K562 (cell line): ENCODE results near the gene VIM. TPM values are rescaled to one million over a fixed set of nuclear protein-coding genes. Genes with fewer than 3 reads are reported as not detected.

ENCODE experiments used
- ATAC-seq: fragments of 200-7000 bp; cut with Tn5 transposase; 3 replicates; pipeline ENCODE4 v1.9.1; 2020; ENCODE audit warnings: moderate library complexity
- BruUV-seq: library from RNA; stranded (reverse); fragments of 400-500 nt; replicated peaks from 2 replicates; lab custom pipeline; 2021; lab: Mats Ljungman, UMichigan
- CTCF ChIA-PET: fragments of 300-600 bp; formaldehyde crosslinking; extraction: SDS; loops from one replicate; lab custom pipeline; 2021; ENCODE audit warnings: low intra/inter-chr PET ratio; lab: Yijun Ruan, JAX
- POLR2A ChIA-PET: fragments of 300-600, 350-650 bp; sonication (Branson Sonifier 250); formaldehyde crosslinking; extraction: SDS; loops from one replicate; lab custom pipeline; 2021; ENCODE audit warnings: antibody characterized with exemption, inconsistent platforms; lab: Yijun Ruan, JAX
- DNase-seq, 4 experiments: peaks; one replicate each; pipeline versions ENCODE4 v3.0.0 to v3.0.0-alpha.2; 2011 to 2018; ENCODE audit warnings: low spot score in 3 of 4, mixed read lengths in 3 of 4; ENCODE audit errors: extremely low read depth in 1 of 4
- FAIRE-seq: peaks from 2 replicates; lab custom pipeline; 2011; peaks lifted over from hg19 to GRCh38; lab: Jason Lieb, UNC
- H2AFZ ChIP-seq: 2 replicates; pipeline ENCODE4 v1.6.0; 2011; ENCODE audit warnings: low read depth, low read length, control low read depth, inconsistent platforms
- H3K27ac ChIP-seq: fragments of 200-600 bp; 3 replicates; pipeline ENCODE4 v1.8.0; 2011; ENCODE audit warnings: low read depth, mild to moderate bottlenecking, control low read depth, inconsistent platforms, low read length, moderate library complexity, mixed read lengths; ENCODE audit errors: extremely low read depth
- H3K27me3 ChIP-seq, 2 experiments: fragments of 300-600 bp in 1 of 2; 2 replicates in 1 of 2; 3 replicates in 1 of 2; pipeline versions ENCODE4 v1.6.0 to v1.8.0; 2011; ENCODE audit warnings: inconsistent platforms in 2 of 2, low read length in 2 of 2, mild to moderate bottlenecking in 1 of 2, mixed read lengths in 1 of 2, moderate library complexity in 1 of 2; ENCODE audit not compliant: control insufficient read depth in 2 of 2, insufficient read depth in 2 of 2
- H3K36me3 ChIP-seq: fragments of 300-600 bp; 3 replicates; pipeline ENCODE4 v1.8.0; 2011; ENCODE audit warnings: mild to moderate bottlenecking, low read length, inconsistent platforms; ENCODE audit not compliant: control insufficient read depth, insufficient read depth
- H3K4me1 ChIP-seq, 2 experiments: fragments of 200-600 bp in 1 of 2; replicated peaks in 1 of 2; 2 replicates in 1 of 2; 3 replicates in 1 of 2; pipeline versions ENCODE4 v1.5.1 to v1.8.0; 2011; ENCODE audit warnings: inconsistent platforms in 2 of 2, low read length in 2 of 2, mild to moderate bottlenecking in 1 of 2, mixed read lengths in 1 of 2, moderate library complexity in 1 of 2; ENCODE audit not compliant: control insufficient read depth in 2 of 2, insufficient read depth in 2 of 2
- H3K4me2 ChIP-seq: 2 replicates; pipeline ENCODE4 v1.6.1; 2011; ENCODE audit warnings: low read length, control low read depth, inconsistent platforms, mixed read lengths; ENCODE audit not compliant: insufficient read depth
- H3K4me3 ChIP-seq: fragments of 200-600 bp; sonication (generic), shearing (Covaris generic); 2 replicates; pipeline ENCODE4 v1.5.1; 2016; ENCODE audit warnings: control low read depth, inconsistent platforms
- H3K79me2 ChIP-seq: fragments of 200-600 bp; 3 replicates; pipeline ENCODE4 v1.8.0; 2011; ENCODE audit warnings: low read length, inconsistent platforms; ENCODE audit not compliant: control insufficient read depth, insufficient read depth
- H3K9ac ChIP-seq, 2 experiments: 2 replicates each; pipeline versions ENCODE4 v1.6.0 to v1.6.1; 2011; ENCODE audit warnings: low read depth in 2 of 2, low read length in 2 of 2, control low read depth in 1 of 2, inconsistent platforms in 1 of 2, mild to moderate bottlenecking in 1 of 2, mixed read lengths in 1 of 2; ENCODE audit not compliant: insufficient read depth in 1 of 2
- H3K9me1 ChIP-seq: one replicate; pipeline ENCODE4 v1.6.0; 2011; ENCODE audit warnings: inconsistent platforms, mild to moderate bottlenecking, low read length, moderate library complexity; ENCODE audit not compliant: control insufficient read depth, insufficient read depth
- H3K9me3 ChIP-seq: replicated peaks from 2 replicates; pipeline ENCODE4 v1.5.1; 2011; ENCODE audit warnings: low read depth, low read length, inconsistent platforms; ENCODE audit not compliant: control insufficient read depth, insufficient read depth
- H4K20me1 ChIP-seq: replicated peaks from 2 replicates; pipeline ENCODE4 v1.6.1; 2011; ENCODE audit warnings: low read length, inconsistent platforms, mixed read lengths; ENCODE audit not compliant: control insufficient read depth, insufficient read depth
- BDP1 ChIP-seq: IDR thresholded peaks from 3 replicates; pipeline ENCODE4 v1.6.1; 2011; ENCODE audit not compliant: insufficient read length, insufficient read depth
- CCNT2 ChIP-seq: IDR thresholded peaks from 2 replicates; pipeline ENCODE4 v1.6.1; 2011; ENCODE audit warnings: borderline replicate concordance, low read depth, mild to moderate bottlenecking, moderate library complexity, mixed read lengths, low read length; ENCODE audit not compliant: insufficient read length; ENCODE audit errors: extremely low read depth
- ELF2 ChIP-seq: fragments of 250-450 bp; sonication (Bioruptor Pico); IDR thresholded peaks from 2 replicates; pipeline ENCODE4 v1.5.0; 2021; ENCODE audit warnings: mild to moderate bottlenecking
- EWSR1 ChIP-seq: fragments of 450-650 bp; IDR thresholded peaks from 2 replicates; pipeline ENCODE4 v1.6.1; 2018; ENCODE audit warnings: borderline replicate concordance, mild to moderate bottlenecking, low read depth, moderate library complexity; ENCODE audit not compliant: partially characterized antibody
- EZH2 ChIP-seq: IDR thresholded peaks from 2 replicates; pipeline ENCODE4 v1.6.1; 2012; ENCODE audit warnings: low read depth, mild to moderate bottlenecking, inconsistent platforms, low read length, borderline replicate concordance
- GTF2F1 ChIP-seq: IDR thresholded peaks from 2 replicates; pipeline ENCODE4 v1.6.1; 2011; ENCODE audit warnings: low read depth, low read length, improper control_type of control experiment
- PCBP1 ChIP-seq: fragments of 200-400 bp; formaldehyde crosslinking; IDR thresholded peaks from 2 replicates; pipeline ENCODE4 v1.6.1; 2018; ENCODE audit warnings: mild to moderate bottlenecking, low read depth, low read length; ENCODE audit not compliant: poor library complexity, severe bottlenecking
- PHF8 ChIP-seq: fragments of 200-600 bp; sonication (generic); IDR thresholded peaks from 2 replicates; pipeline ENCODE4 v1.6.1; 2012; ENCODE audit warnings: mixed run types, mild to moderate bottlenecking, inconsistent platforms, low read length, moderate library complexity, borderline replicate concordance
- ZNF165 ChIP-seq: fragments of 250-450 bp; sonication (Bioruptor Pico); IDR thresholded peaks from 2 replicates; pipeline ENCODE4 v1.4.0; 2020; ENCODE audit warnings: borderline replicate concordance
- ZNF384 ChIP-seq: IDR thresholded peaks from 2 replicates; pipeline ENCODE4 v1.6.1; 2012; ENCODE audit warnings: low read depth, low read length, improper control_type of control experiment
- ZNF507 ChIP-seq: conservative IDR thresholded peaks from 2 replicates; pipeline ENCODE4 v1.6.1; 2017; ENCODE audit warnings: missing genetic modification characterization, missing compliant biosample characterization
- WGBS: fragments of 100-300 bp; shearing (Covaris generic); methylation state at CpG from one replicate; pipeline ENCODE4 v1.1.6; 2016; ENCODE audit warnings: low coverage, mixed read lengths; ENCODE audit not compliant: insufficient coverage; ENCODE audit errors: missing lambda C conversion rate; 5-methylcytosine and 5-hydroxymethylcytosine counted together
- in situ Hi-C: fragments of 300-500 bp; cut with MboI; formaldehyde crosslinking; loops from 4 replicates; pipeline ENCODE4 v1.15.0; 2018; ENCODE audit warnings: inconsistent platforms, mixed read lengths
- intact Hi-C: fragments of 100-400 bp; cut with micrococcal nuclease; formaldehyde crosslinking; loops from 2 replicates; pipeline ENCODE4 v1.14.2; 2022
- polyA plus RNA-seq, 8 experiments: library from polyadenylated mRNA; depleted of rRNA in 4 of 8; stranded (reverse) in 5 of 8; unstranded in 3 of 8; fragments of >200 nt; fragmentation: Nextera tagmentation in 2 of 8; fragmentation: Illumina TruSeq in 1 of 8; extraction: Ambion mirVana in 2 of 8; extraction: Trizol in 1 of 8; gene quantifications; 2 replicates each; pipeline versions ENCODE4 v1.2.1 to v1.2.3, GENCODE V29; 2011 to 2014; ENCODE audit warnings: inconsistent platforms in 1 of 8, missing spikeins in 1 of 8
- total RNA-seq, 7 experiments: library from RNA; depleted of rRNA in 6 of 7; stranded (reverse); fragments of >200 nt in 6 of 7; fragmentation: Illumina TruSeq in 2 of 7; extraction: Trizol in 2 of 7; gene quantifications; 2 replicates each; pipeline versions ENCODE4 v1.2.1 to v1.2.3, GENCODE V29; 2011 to 2021; ENCODE audit warnings: low replicate concordance in 1 of 7
- TF ChIP-seq, protein P1 (sequence below): sonication (generic); formaldehyde crosslinking; IDR thresholded peaks from 2 replicates; pipeline ENCODE4 v1.8.0; 2022; ENCODE audit warnings: mild to moderate bottlenecking, missing genetic modification reagents
- TF ChIP-seq, protein P2 (sequence below): sonication (generic); formaldehyde crosslinking; IDR thresholded peaks from 2 replicates; pipeline ENCODE4 v1.8.0; 2022; ENCODE audit warnings: mild to moderate bottlenecking, low read depth, missing genetic modification reagents
- TF ChIP-seq, protein P3 (sequence below): fragments of 450-650 bp; formaldehyde crosslinking; IDR thresholded peaks from 2 replicates; pipeline ENCODE4 v1.4.0; 2020; ENCODE audit warnings: mild to moderate bottlenecking, moderate library complexity

The VIM gene
- total and polyA plus RNA-seq, 9 of the 15 experiments (the other 6 are each of a cell fraction or from before 2014, with no cell fraction given): 86.0 to 621 (median 383) TPM

DNA sequence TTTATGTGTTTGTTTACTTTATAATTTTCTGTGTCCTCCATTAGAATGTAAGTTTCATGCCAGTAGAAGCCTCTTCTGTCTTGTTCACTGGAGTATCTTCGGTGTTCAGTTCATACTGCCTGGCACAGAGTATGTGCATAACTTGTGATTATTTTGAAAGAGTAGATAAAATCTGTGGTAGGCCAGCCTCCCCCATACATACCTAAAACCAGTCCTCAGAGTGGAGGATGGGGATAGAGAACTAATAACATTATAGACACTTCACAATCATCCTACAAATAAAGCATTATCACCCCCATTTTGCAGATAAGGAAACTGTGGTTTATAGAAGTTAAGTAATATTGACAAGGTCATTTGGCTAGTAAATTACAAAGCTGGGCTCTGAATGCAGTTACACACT is 28.0 kb downstream of the VIM start (continued):
- TF ChIP-seq ZNF384: no peak

DNA sequence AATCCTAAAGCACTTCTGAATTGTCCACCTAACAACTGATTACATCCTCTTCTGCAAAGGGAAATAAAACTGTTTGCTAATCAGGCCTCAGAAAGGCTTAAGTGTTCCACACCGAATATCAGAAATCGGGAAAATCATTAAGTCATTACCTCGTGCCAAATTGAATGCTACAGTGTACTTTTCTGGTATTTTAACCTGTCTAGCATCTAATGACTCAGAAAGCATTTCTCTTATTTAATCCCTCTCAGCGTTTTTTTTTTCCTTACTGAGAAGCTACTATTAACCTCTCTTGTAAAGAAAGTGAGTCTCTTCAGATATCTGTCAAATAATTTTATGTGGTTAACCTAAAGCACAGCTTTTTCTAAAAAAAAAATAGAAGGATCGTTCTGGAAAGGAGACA is 28.6 kb downstream of the VIM start:
- H3K27me3 ChIP-seq: no peaks in the 10 kb centered on the region
- no peak for DNase-seq
- POLR2A ChIA-PET: interaction anchor here (0.6 kb wide), 1 partner anchor 14 kb away, joined by 5 read pairs; no protein-coding TSS in a partner anchor
- in situ Hi-C loops: loop anchor here (5.0 to 10.0 kb wide), 2 partner anchors 409 to 1372 kb away; no protein-coding TSS in a partner anchor
- H3K4me2 ChIP-seq: no peak overlapping the region
- intact Hi-C loops: loop anchor here (1.0 to 5.0 kb wide), 5 partner anchors 54 to 429 kb away; partner anchors contain the start of gene TRDMT1
- H3K79me2 ChIP-seq: no peaks in the 10 kb centered on the region
- WGBS: 49% methylated on average over 5 of the region's 5 CpGs
- FAIRE-seq: no peak
- H3K9ac ChIP-seq: no peak overlapping the region
- no peaks in the 10 kb centered on the region for H3K36me3 ChIP-seq
- no peak overlapping the region for H2AFZ ChIP-seq
- no peaks in the 10 kb centered on the region for H4K20me1 ChIP-seq
- H3K9me1 ChIP-seq: no peaks in the 10 kb centered on the region
- ATAC-seq: no peak
- H3K4me3 ChIP-seq: no peak overlapping the region
- CTCF ChIA-PET: interaction anchor here (3.1 to 3.9 kb wide), 3 partner anchors 365 to 429 kb away, joined by 11 to 36 read pairs (median 16); no protein-coding TSS in a partner anchor
- BruUV-seq: no TSS peak
- peaks cover 1% of the 10 kb centered on the region; the same call in 1 of the 2 replicates for H3K9me3 ChIP-seq
- H3K27ac ChIP-seq: no peak overlapping the region
- no peaks in the 10 kb centered on the region; a peak in 1 of 5 replicates for H3K4me1 ChIP-seq
- TF ChIP-seq EWSR1: no peak
- TF ChIP-seq ZNF507: no peak
- no peak for TF ChIP-seq ZNF165 (CRISPR knock-in tag)
- no peak for TF ChIP-seq EZH2
- no peak for TF ChIP-seq PHF8
- TF ChIP-seq, protein P1, sequence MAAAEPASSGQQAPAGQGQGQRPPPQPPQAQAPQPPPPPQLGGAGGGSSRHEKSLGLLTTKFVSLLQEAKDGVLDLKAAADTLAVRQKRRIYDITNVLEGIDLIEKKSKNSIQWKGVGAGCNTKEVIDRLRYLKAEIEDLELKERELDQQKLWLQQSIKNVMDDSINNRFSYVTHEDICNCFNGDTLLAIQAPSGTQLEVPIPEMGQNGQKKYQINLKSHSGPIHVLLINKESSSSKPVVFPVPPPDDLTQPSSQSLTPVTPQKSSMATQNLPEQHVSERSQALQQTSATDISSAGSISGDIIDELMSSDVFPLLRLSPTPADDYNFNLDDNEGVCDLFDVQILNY (CRISPR knock-in tag): no peak
- TF ChIP-seq GTF2F1: no peak
- TF ChIP-seq, protein P2, sequence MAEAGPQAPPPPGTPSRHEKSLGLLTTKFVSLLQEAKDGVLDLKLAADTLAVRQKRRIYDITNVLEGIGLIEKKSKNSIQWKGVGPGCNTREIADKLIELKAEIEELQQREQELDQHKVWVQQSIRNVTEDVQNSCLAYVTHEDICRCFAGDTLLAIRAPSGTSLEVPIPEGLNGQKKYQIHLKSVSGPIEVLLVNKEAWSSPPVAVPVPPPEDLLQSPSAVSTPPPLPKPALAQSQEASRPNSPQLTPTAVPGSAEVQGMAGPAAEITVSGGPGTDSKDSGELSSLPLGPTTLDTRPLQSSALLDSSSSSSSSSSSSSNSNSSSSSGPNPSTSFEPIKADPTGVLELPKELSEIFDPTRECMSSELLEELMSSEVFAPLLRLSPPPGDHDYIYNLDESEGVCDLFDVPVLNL (CRISPR knock-in tag): no peak
- no peak for TF ChIP-seq PCBP1
- TF ChIP-seq, protein P3, sequence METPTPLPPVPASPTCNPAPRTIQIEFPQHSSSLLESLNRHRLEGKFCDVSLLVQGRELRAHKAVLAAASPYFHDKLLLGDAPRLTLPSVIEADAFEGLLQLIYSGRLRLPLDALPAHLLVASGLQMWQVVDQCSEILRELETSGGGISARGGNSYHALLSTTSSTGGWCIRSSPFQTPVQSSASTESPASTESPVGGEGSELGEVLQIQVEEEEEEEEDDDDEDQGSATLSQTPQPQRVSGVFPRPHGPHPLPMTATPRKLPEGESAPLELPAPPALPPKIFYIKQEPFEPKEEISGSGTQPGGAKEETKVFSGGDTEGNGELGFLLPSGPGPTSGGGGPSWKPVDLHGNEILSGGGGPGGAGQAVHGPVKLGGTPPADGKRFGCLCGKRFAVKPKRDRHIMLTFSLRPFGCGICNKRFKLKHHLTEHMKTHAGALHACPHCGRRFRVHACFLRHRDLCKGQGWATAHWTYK: no peak
- TF ChIP-seq ELF2: no peak
- TF ChIP-seq BDP1: no peak
- no peak for TF ChIP-seq CCNT2
